NCI-H345 treated with DMSO at 0.1 percent for 48 hours (cell line): Measurements from ENCODE around the gene G3BP1.
A peak's percentile ranks its signal among the peaks of the same experiment; 100 is the strongest.
"Not testable (repeated sequence)": the region's sequence is repeated elsewhere in the genome, so short reads cannot be mapped to it uniquely, and the experiment has no call there.

Experiments
- DNase-seq: peaks from one replicate; lab custom pipeline; 2025; ENCODE audit not compliant: unreplicated experiment; lab: John Stamatoyannopoulos, UW

G3BP1 gene

DNA sequence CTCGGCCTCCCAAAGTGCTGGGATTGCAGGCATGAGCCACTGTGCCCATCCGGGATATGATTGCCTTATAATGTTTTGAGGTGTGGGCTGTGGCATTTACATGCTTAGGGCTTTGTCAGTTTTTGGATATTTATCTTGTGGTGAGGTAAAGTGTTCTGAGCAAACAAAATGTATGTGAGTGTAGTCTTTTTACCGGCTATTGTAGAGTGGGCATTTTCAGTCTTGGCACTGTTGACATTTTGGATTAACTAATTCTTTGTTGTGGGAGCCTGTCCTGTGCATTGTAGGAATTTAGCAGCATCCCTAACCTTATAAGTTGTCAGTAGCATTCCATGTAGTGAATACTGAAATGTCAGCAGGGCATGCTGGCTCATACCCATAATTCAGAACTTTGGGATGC is 21.6 kb downstream of the G3BP1 start:
- DNase-seq = no peak

- no peak for DNase-seq
Measured at GRCh38 chr5:151795426-151795825, 23.7 kb downstream of the G3BP1 start.

GRCh38 chr5:151798674-151799073 is 26.9 kb downstream of the G3BP1 start:
- DNase-seq = no peak

DNA sequence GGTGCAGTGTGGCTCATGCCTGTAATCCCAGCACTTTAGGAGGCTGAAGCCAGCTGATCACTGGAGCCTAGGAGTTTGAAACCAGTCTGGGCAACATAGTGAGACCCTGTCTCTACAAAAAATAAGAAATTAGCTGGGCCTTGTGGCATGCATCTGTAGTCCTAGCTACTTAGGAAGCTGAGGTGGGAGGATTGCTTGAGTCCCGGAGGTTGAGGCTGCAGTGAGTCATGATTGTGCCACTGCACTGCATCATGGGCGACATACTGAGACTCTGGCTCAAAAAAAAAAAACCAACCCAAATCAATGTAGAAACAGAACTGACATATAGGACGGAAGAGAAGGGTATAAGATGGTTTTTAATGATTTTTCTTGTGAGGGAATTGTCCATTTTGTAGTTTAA is 27.7 kb downstream of the G3BP1 start:
- DNase-seq = no peak

GRCh38 chr5:151800532-151800931 is 28.8 kb downstream of the G3BP1 start:
- DNase-seq = no peak

GRCh38 chr5:151805414-151806223 is 33.9 kb downstream of the G3BP1 start:
- no peak for DNase-seq

DNA sequence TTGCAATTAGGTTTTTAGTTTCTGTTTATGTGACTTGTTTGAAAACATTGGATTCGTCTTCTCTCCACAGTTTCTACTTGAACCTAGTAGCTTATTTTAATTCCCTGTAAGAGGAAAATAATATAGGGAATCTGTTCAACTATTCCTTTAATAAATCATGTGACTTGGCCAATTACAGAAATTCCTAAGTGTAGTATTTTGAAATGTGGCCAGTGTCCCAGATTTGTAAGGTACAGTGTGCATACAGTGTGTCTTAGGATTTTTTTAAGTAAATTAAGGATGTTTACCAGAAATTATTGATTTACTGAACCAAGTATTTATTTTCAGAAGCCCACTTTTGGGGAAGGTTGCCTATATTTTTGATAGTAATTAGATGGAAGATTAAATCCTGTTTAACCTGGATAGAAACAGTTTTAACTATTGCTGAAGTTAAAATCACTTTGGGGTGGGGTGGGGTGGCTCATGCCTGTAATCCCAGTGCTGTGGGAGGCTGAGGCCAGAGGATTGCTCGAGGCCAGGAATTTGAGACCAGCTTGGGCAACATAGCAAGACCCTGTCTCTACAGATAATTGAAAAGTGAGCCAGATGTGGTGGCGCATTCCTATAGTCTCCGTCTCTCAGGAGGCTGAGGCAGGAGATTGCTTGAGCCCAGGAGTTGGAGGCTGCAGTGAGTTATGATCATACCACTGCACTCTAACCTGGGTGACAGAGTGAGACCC is 36.9 kb downstream of the G3BP1 start:
- DNase-seq = no peak

GRCh38 chr5:151810449-151810848 is 38.7 kb downstream of the G3BP1 start:
- DNase-seq = no peak

- no peak for DNase-seq
Measured at GRCh38 chr5:151810897-151811296, 39.1 kb downstream of the G3BP1 start.

GRCh38 chr5:151811593-151812321 is 40.0 kb downstream of the G3BP1 start:
- no peak for DNase-seq

GRCh38 chr5:151812757-151813309 is 41.1 kb downstream of the G3BP1 start:
- no peak for DNase-seq

DNA sequence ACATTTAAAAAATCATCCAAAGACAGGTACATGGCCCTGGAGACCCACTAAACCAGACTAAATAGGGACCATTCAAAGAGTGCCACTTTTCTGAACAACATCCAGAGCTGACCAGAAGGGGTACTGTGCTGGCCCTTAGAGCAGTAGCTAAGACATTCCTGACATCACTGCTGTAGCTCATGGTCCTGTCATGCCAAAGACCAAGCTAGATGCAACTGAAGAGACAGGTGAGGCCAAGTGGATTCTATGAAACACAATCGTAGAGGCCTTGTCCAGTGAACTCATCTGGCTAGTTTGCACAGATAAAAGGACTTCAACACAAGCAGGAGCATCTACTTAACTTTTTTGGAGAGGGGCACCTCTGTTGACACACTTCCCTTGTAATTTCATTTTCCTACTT is 43.3 kb downstream of the G3BP1 start:
- DNase-seq = no peak

DNA sequence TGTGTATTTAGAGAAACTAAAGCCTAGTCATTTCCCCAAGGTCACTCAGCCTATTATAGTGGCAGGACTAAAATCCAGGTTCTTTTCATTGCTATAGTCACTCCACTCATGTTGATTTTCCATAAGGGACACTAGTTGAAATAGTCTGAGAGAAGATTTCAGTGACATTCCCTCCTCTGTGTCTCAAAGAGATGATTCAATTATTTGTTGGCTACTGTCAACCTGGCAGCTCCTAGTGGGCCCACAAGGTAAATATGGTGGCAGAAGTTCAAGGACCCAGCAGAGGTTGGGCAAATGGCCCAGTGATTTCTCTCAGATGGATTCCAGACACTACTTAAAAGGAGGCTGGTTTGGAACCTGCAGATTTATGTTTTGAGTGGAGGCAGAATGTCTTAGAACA is 48.1 kb downstream of the G3BP1 start:
- no peak for DNase-seq

GRCh38 chr5:151820271-151820670 is 48.5 kb downstream of the G3BP1 start:
- DNase-seq = no peak

DNA sequence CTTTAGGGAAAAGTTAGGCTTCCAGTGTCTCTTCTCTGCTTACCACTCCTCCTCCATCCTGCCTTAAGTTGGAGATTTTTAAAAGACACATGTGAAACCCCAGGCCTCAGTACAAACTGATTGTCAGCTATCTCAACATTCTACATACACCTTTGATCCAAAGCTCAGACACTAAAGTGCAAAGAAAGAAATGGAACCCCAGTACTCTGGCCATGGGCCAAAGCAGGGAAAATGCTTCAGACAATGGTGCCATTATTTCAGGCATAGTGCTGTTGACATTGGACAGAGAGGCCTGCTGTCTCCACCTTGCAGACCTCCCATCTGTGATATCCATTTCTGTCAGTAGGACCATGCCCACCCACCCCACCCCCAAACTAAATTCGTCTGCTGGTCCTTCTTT is 49.1 kb downstream of the G3BP1 start:
- peak; percentile 24 for DNase-seq

- DNase-seq = no peak
Measured at GRCh38 chr5:151822141-151822540, 50.4 kb downstream of the G3BP1 start.

- peak; percentile 53 for DNase-seq
Measured at GRCh38 chr5:151825445-151825844, 53.7 kb downstream of the G3BP1 start.

- DNase-seq = no peak
Measured at GRCh38 chr5:151829370-151829769, 57.6 kb downstream of the G3BP1 start.

- not testable (repeated sequence) for DNase-seq
Measured at GRCh38 chr5:151832843-151833242, 61.1 kb downstream of the G3BP1 start.

DNA sequence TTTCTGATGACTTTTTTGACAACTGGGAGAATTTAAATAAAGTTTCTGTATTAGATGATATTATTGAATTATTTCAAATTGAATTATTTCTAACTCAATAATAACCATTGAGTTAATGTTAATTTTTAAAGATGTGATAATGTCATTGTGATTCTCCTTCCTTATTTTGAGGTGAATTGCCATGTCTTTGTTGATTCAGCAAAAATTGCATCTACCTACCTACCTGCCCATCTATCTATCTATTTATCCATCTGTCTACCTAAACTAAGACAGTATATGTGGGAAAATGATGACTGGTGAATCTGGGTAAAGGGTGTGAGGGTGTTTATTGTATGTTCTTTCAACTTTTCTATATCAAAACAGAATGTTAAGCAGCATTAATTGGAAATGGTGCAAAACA is 75.0 kb downstream of the G3BP1 start:
- DNase-seq = no peak

GRCh38 chr5:151847871-151848270 is 76.1 kb downstream of the G3BP1 start:
- no peak for DNase-seq

- DNase-seq = peak; percentile 47
Measured at GRCh38 chr5:151855701-151856100, 83.9 kb downstream of the G3BP1 start.
